KMS-11 (cell line): Measurements from ENCODE around the gene ATXN7L2.

Experiments used
- H2AFZ ChIP-seq: fragments of 200-600 bp; sonication (generic); 2 replicates; pipeline ENCODE4 v1.6.1; 2016; ENCODE audit warnings: antibody characterized with exemption, mixed run types, low read depth
- H3K27ac ChIP-seq: fragments of 200-600 bp; sonication (generic); 2 replicates; pipeline ENCODE4 v1.6.1; 2016; ENCODE audit warnings: mild to moderate bottlenecking, mixed run types
- H3K27me3 ChIP-seq: fragments of 200-600 bp; sonication (generic); 2 replicates; pipeline ENCODE4 v1.6.1; 2017; ENCODE audit warnings: mild to moderate bottlenecking, low read depth, mixed run types, moderate library complexity; ENCODE audit not compliant: insufficient read depth
- H3K36me3 ChIP-seq: fragments of 200-600 bp; sonication (generic); 2 replicates; pipeline ENCODE4 v1.6.1; 2017; ENCODE audit warnings: mild to moderate bottlenecking, mixed run types; ENCODE audit not compliant: insufficient read depth
- H3K4me1 ChIP-seq: fragments of 200-600 bp; sonication (generic); 2 replicates; pipeline ENCODE4 v1.6.1; 2016; ENCODE audit warnings: mild to moderate bottlenecking, low read depth, mixed run types; ENCODE audit not compliant: poor library complexity, severe bottlenecking
- H3K4me2 ChIP-seq: fragments of 200-600 bp; sonication (generic); 2 replicates; pipeline ENCODE4 v1.7.0; 2016; ENCODE audit warnings: mild to moderate bottlenecking, mixed run types
- H3K4me3 ChIP-seq: fragments of 200-600 bp; sonication (generic); IDR thresholded peaks from 2 replicates; pipeline ENCODE4 v1.6.1; 2017; ENCODE audit warnings: low read depth, low read length, mixed read lengths; ENCODE audit not compliant: insufficient read depth
- H3K79me2 ChIP-seq: fragments of 200-600 bp; sonication (generic); 2 replicates; pipeline ENCODE4 v1.6.1; 2016; ENCODE audit warnings: low read depth, mixed run types; ENCODE audit not compliant: insufficient read depth
- H3K9ac ChIP-seq: fragments of 200-600 bp; sonication (generic); 2 replicates; pipeline ENCODE4 v1.6.1; 2016; ENCODE audit warnings: mild to moderate bottlenecking, mixed run types
- H4K20me1 ChIP-seq: fragments of 200-600 bp; sonication (generic); 2 replicates; pipeline ENCODE4 v1.6.1; 2016; ENCODE audit warnings: mild to moderate bottlenecking, mixed run types; ENCODE audit not compliant: insufficient read depth
- TF ChIP-seq, protein P1 (sequence below): fragments of 200-600 bp; sonication (generic); conservative IDR thresholded peaks from 2 replicates; pipeline ENCODE4 v1.6.1; 2017; ENCODE audit warnings: low read depth, mild to moderate bottlenecking, antibody characterized with exemption, low read length, moderate library complexity, mixed read lengths

Gene ATXN7L2

DNA sequence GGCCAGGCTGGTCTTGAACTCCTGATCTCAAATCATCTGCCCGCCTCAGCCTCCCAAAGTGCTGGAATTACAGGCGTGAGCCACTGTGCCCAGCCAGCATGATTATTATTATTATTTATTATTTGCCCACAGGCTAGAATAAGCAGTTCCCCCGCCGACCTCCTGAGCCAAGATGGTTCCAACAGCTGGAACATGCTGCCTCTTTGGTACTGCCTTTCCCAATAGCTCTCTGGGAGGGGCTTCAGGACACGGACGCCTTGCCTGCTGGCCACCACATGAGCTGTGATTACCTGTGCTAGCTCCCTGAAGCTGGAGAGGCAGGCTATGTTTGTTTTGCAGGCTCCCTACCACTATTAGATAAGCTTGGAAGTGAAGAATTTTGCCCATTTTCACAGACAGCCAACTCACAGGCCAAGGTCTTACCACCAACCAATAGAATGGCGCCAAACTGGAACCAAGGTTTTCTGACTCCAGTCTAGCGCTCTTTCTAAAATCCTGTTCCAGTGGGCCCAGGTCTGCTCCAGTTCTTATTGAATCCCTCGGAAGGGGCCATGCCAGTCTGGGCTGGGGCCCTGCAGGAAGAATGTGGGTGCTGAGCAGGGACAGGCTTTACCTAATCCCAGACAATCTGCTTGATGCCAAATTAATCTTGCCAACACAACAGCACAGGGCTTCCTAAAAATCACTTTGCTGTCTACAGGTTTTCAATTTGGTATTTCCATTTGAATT, 53.9 kb downstream of the ATXN7L2 start:
- H3K36me3 ChIP-seq = no peaks in the 10 kb centered on the region
- H3K9ac ChIP-seq = no peak overlapping the region
- no peaks in the 10 kb centered on the region for H3K79me2 ChIP-seq
- H3K4me3 ChIP-seq = no peak overlapping the region
- no peaks in the 10 kb centered on the region for H4K20me1 ChIP-seq
- no peak overlapping the region for H2AFZ ChIP-seq
- no peak overlapping the region for H3K4me2 ChIP-seq
- H3K27me3 ChIP-seq = peaks cover 11% of the 10 kb centered on the region; the same call in 1 of the 2 replicates
- TF ChIP-seq, protein P1, sequence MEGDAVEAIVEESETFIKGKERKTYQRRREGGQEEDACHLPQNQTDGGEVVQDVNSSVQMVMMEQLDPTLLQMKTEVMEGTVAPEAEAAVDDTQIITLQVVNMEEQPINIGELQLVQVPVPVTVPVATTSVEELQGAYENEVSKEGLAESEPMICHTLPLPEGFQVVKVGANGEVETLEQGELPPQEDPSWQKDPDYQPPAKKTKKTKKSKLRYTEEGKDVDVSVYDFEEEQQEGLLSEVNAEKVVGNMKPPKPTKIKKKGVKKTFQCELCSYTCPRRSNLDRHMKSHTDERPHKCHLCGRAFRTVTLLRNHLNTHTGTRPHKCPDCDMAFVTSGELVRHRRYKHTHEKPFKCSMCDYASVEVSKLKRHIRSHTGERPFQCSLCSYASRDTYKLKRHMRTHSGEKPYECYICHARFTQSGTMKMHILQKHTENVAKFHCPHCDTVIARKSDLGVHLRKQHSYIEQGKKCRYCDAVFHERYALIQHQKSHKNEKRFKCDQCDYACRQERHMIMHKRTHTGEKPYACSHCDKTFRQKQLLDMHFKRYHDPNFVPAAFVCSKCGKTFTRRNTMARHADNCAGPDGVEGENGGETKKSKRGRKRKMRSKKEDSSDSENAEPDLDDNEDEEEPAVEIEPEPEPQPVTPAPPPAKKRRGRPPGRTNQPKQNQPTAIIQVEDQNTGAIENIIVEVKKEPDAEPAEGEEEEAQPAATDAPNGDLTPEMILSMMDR = no peak
- H3K27ac ChIP-seq = no peak overlapping the region
- peaks cover 5% of the 10 kb centered on the region for H3K4me1 ChIP-seq

DNA sequence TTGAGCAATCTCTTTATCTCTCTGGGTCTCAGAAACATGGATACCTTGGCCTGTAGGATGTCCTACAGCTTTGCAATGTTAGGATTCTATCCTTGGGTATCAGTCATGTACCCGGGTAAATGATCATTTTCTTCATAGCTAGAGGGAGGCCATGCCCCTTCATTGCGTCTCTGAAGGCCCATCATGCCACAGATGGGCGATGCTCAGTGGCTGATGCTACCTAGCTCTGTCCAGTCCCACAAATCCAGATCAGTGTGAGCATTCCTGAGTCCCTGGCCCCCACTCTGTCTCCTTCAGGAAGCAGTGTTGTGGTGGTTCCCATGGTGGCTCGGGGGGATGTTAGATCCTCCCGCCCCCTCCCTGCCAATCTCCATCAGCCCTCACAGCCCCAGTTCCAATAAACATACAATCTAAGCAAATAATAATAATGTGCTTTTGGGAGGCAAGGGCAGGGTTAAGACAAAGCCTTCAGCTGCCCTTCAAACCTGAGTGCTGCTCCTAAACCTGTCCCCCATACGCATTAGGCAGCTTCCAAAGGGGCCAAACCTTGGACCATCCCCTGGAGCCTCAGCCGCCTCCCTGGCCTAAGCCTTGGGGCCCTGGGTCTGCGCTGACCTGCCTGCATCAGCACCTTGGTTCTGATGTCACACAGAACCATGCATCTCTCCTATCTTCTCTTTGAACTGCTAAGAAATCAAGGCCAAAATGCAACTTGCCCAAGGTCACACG, 55.3 kb downstream of the ATXN7L2 start:
- TF ChIP-seq, protein P1 = no peak
- no peak overlapping the region for H3K27ac ChIP-seq
- H3K79me2 ChIP-seq = no peaks in the 10 kb centered on the region
- no peak overlapping the region for H3K9ac ChIP-seq
- no peaks in the 10 kb centered on the region for H3K36me3 ChIP-seq
- no peak overlapping the region for H3K4me3 ChIP-seq
- H3K4me1 ChIP-seq = no peaks in the 10 kb centered on the region
- H2AFZ ChIP-seq = no peak overlapping the region
- H3K4me2 ChIP-seq = no peak overlapping the region
- H4K20me1 ChIP-seq = no peaks in the 10 kb centered on the region
- H3K27me3 ChIP-seq = peaks cover 11% of the 10 kb centered on the region; the same call in 1 of the 2 replicates

DNA sequence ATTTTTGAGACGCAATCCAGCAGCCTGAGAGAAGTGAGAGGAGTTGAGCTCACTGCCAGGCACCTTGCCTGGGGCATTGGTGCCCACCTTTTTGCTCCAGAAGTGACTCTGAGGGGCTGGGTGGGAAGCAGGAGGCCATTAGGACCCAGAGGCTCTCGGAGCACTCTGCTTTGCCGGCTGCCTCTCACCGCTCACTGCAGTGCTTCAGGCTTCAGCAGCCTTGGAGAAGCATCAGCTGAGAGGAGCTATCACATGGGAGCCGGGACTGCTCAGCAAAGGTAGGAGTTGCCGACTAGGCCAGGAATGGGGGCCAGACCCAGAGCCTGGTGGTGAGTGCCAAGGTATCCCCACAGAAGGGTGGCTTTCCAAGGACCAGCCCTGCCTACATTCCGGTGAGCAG, 56.0 kb downstream of the ATXN7L2 start, which contains the start of gene GPR61:
TSS of gene GPR61 (plus strand) at position 197 of the 400 bp plus-strand sequence. CDS start 3,151 bp downstream, outside the sequence.
- Histone ChIP-seq H3K4me2 (no peak within 1 kb of the TSS), H3K27me3 (peaks cover 11% of the 10 kb centered on the region; the same call in 1 of the 2 replicates), H4K20me1 (no peaks in the 10 kb centered on the region), H2AFZ (no peak within 1 kb of the TSS), H3K36me3 (no peaks in the 10 kb centered on the region), H3K9ac (no peak within 1 kb of the TSS), H3K79me2 (no peaks in the 10 kb centered on the region), H3K4me1 (no peaks in the 10 kb centered on the region), H3K27ac (no peak within 1 kb of the TSS), H3K4me3 (no peak within 1 kb of the TSS)
- TF ChIP-seq, protein P1 = no peak

DNA sequence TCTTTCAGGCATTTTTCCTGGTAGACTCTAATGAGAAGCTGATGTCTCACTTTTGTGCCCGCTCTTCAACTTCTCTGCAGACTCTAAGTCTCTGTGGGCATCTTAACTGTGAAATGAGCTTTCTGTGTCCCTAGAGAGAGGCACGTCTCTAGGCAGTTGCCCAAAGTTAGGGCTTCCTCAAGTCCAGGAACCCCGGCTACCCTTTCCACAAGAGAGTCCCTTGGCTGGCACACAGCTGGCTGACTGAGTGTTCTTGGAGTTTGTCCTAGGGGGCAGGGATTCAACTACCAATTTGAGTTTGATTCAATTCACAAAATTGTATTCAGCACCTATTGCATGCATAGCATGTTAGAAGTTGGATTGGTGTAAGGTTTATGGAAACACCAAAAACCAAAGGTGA, 57.4 kb downstream of the ATXN7L2 start:
- Histone ChIP-seq H3K4me1 (peaks cover 3% of the 10 kb centered on the region), H2AFZ (no peak overlapping the region), H3K4me2 (no peak overlapping the region), H3K79me2 (no peaks in the 10 kb centered on the region), H3K36me3 (no peaks in the 10 kb centered on the region), H3K9ac (no peak overlapping the region), H3K4me3 (no peak overlapping the region), H3K27ac (no peak overlapping the region), H3K27me3 (peaks cover 11% of the 10 kb centered on the region; the same call in 1 of the 2 replicates), H4K20me1 (no peaks in the 10 kb centered on the region)
- TF ChIP-seq, protein P1 = no peak
